Erythroblast (primary cell): ENCODE results near the gene LYAR.

ENCODE experiments used
- DNase-seq, 2 experiments: peaks; one replicate each; lab custom pipeline; 2025; lab: John Stamatoyannopoulos, UW
- GATA1 ChIP-seq: IDR thresholded peaks from 2 replicates; pipeline ENCODE4 v1.6.1; 2011; ENCODE audit warnings: low read depth, mild to moderate bottlenecking, control low read depth, low read length, moderate library complexity
- POLR2A ChIP-seq: IDR thresholded peaks from 2 replicates; pipeline ENCODE4 v1.6.1; 2011; ENCODE audit warnings: mild to moderate bottlenecking, low read length

Gene LYAR

DNA sequence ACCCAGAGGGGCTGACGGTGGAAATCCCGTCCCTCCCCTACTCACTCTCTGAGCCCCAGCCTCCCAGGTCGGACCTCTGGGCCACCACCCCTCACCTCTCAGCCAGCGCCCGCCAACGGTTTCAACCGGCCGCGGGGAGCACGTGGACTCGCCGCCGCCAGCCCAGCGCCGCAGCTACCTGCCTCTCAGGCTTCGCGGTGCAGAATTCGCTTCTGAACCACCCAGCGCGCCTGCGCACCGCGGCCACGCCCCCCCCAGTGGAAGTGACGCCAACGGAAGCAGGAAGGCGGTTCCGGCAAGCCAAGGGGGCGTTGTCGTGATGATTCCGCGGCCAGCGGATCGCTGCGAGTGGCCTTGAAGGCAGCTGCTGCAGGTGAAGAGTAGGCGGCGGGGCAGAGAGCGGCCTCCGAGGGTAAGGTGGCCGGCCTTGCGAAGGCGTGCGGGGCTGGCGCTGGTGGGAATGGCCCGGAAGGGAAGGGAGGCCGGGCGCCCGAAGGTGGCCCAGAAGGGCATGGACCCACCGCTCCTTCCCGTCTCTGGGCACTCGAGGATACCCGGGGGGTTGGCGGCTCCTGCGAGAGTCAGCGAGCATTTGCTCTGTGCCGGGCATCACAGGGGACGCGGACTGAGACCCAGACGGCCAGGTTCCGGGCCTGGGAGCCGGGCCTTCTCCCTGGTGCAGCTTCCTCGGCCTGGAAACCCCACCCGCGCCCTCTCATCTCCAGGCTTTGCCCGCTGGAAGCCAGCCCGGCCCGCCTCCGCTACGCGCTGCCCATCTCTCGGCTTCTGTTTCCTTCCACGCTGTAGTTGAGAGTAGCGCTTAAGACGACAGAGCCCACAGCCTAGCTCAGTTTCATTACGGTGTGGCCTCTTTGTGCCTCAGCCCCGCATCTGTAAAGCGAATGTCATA is at the start of gene LYAR, which contains the start of gene ZBTB49:
Gene LYAR, minus strand, starts transcription at position 214 of the 910 bp plus-strand sequence. CDS start 6,412 bp downstream, outside the sequence.
Gene ZBTB49, plus strand, starts transcription at position 311 of the 910 bp plus-strand sequence. CDS start 9,695 bp downstream, outside the sequence.
- peak; percentile 94 to 96 for DNase-seq
- TF ChIP-seq POLR2A (peak; percentile 82), GATA1 (no peak)

DNA sequence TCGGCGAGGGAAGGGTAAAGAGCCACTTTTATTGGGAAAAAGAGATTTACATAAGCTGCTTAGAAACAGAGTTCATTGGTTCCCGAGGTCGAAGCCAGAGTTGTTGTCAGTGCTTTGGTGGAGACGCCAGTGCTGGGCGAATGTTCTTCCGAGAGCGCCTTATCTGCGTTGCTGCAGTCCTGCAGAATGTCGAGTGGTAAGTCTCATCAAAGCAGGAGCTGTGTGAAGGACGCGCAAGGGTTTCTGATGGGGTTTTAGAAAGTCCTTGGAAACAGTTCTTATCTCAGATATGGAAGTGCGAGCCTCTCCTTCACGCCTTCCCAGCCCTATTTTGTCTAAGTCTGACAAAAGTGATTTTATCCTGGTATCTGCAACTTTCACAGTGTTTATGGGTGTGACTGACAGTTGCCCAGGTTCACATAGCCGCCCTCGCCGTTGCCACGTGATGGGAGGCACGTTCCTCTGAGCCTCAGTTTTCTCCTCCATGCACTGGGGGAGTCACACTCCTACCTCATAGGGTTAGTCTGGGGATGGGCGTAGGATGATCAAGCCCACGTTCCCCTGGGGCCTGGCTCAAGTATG is 49.6 kb upstream of the LYAR start:
- TF ChIP-seq POLR2A (no peak), GATA1 (no peak)

DNA sequence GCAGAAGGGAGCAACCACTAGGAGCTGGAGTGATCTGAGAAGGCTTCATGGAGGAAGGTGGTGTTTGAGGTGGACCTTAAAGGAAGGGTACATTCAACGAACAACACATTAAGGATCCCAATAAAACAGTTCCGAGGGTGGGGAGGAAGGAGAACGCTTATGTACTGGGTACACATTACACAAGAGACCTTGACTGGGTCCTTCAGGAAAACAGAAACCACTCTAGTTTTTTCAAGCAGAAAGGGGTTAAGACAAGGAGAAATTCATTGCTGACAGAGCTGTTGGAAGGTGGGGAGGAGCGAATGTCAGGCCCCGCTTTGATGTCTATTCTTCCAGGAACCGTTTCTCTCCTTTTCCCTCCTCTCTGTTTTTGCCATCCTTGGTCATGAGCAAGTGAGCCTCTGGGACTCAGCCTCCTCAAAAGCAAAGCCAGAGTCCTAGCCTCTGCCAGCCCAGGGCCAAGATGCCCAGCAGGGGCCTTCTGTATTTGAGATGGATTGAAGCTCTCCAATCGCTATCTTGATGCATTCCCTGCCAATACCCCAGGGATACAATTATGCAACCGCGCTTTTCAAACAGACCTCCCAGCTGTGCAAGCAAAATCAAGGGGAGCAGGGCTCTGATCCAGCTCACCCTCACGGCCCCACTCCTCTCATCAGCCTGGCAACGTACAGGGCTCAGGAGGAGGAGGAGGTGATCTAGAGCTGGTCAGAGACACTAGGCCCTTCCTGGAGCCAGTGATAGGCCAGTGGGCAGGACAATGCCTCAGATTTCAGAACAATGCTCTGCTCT is 48.5 kb upstream of the LYAR start:
- DNase-seq = no peak

More for the DNA sequence above, 49.6 kb upstream of the LYAR start:
- DNase-seq = peak; percentile 55 to 83

GRCh38 chr4:4334798-4335520 is 45.0 kb upstream of the LYAR start:
- DNase-seq = peak; percentile 69 to 77

More for the DNA sequence above, 48.5 kb upstream of the LYAR start:
- no peak for TF ChIP-seq GATA1

DNA sequence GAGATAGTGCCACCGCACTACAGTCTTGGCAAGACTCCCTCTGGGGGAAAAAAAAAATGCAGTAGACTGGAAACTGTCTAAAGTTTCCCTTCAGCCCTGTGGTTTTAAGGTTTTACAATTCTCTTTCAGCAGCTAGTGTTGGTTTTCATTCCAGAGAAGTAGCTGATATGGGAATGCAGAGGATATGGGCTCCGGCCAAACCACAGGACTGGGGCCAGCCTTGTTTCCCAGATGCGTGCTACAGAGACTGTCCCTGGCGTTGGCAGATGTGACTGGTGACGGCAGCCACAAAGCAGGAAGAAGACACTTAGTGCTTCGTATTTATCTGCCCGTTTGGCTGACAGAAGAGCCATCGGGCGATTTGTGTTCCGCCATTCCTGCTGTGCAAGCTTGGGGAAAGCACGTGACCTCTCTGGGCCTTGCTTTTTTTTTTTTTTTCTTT is 43.3 kb upstream of the LYAR start:
- no peak for TF ChIP-seq POLR2A
- no peak for TF ChIP-seq GATA1
- DNase-seq = no peak

More at GRCh38 chr4:4334798-4335520, 45.0 kb upstream of the LYAR start:
- TF ChIP-seq GATA1 (no peak), POLR2A (no peak)

- TF ChIP-seq GATA1 = no peak
- TF ChIP-seq POLR2A = no peak
- DNase-seq = no peak
Measured at GRCh38 chr4:4332529-4332928, 42.6 kb upstream of the LYAR start.

DNA sequence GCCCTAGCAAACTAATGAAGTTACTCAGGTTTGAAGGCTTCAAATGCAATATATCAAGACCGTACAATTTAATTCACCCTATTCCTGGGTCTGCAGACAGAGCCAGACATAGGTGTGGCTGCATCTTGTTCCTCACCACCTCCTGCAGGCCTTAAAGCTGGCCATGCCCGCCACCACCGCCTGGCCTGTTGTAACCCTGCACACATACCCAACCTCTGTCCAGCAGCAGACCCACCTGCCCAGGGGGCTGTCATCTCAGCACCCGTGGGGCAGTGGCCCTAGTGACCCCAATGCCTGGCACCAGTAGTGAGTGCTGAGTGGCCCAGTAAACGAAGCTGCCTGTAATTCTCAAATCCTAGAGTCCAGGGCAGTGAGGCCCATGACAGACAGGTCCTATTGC is 40.8 kb upstream of the LYAR start:
- DNase-seq = no peak
- TF ChIP-seq POLR2A = no peak

DNA sequence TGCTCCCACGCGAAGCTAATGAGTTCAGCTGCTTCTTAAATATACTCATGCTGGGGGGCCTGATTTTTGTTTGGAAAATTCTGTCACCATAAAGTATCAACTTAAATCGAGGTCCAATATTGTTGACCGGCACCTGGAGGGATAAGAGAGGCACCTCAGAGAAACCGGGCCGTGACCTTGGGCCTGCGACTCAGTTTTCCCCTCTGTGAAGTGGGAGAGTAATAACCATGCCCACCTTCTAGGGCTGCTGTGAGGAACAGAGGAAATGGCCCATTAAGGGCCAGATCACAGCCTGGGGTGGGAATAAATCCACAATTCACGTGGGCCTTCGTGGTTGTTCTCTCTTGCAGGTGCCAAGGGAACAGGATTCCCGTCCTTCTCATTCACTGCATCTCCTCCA is 39.5 kb upstream of the LYAR start:
- TF ChIP-seq POLR2A = no peak
- TF ChIP-seq GATA1 = no peak
- no peak for DNase-seq

DNA sequence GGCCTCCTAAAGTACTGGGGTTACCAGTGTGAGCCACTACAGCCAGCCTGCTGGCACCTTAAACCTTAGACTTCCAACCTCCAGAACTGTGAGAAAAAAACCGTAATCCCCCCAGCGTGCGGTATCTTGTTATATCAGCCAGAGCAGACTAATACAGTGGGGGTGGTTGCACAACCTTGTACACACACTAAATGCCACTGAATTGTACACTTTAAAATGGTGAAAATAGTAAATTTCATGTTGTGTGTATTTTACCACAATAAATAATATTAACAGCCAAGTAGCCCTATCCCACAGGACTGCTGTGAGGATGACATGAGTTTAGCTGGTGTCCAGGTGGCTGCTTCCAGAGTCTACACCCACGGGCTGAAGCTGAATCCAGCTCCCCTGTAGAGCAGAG is 38.9 kb upstream of the LYAR start:
- no peak for DNase-seq
- no peak for TF ChIP-seq POLR2A

GRCh38 chr4:4328206-4328605 is 38.3 kb upstream of the LYAR start:
- no peak for DNase-seq
- TF ChIP-seq POLR2A (no peak), GATA1 (no peak)

GRCh38 chr4:4327652-4328121 is 37.7 kb upstream of the LYAR start:
- DNase-seq = peak in 1 of 2 experiments; percentile 48
- TF ChIP-seq GATA1 (no peak), POLR2A (no peak)

GRCh38 chr4:4326166-4326565 is 36.2 kb upstream of the LYAR start:
- no peak for TF ChIP-seq POLR2A
- no peak for TF ChIP-seq GATA1
- DNase-seq = no peak

DNA sequence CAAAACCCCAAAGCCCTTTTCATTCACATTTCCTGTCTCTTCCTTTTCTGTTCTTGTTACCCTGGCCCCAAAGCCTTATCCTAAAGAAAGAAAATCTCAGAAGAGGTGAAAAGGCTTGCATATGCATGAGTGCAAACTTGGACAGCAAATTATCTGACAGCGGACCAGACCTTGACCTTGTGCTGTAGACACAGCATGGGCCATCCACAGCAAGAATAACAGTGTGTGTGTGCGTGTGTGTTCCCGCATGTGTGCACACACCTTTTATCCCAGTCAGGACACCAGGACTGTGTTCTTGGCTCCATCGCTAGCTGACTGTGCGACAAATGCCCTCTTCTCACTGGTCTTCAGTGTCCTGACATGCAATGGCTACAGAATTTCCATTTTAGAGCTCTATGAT is 35.4 kb upstream of the LYAR start:
- no peak for DNase-seq
- TF ChIP-seq POLR2A = no peak
- no peak for TF ChIP-seq GATA1
